GM21515 (cell line): ENCODE data around the gene SEMA4B.
A peak's percentile ranks its signal among the peaks of the same experiment; 100 is the strongest.
"Not testable (repeated sequence)": the region's sequence is repeated elsewhere in the genome, so short reads cannot be mapped to it uniquely, and the experiment has no call there.

ENCODE experiments used
- ATAC-seq: cut with Tn5 transposase; IDR thresholded peaks from one replicate; pipeline ENCODE4 v1.9.1; 2021; ENCODE audit not compliant: unreplicated experiment

Gene SEMA4B

DNA sequence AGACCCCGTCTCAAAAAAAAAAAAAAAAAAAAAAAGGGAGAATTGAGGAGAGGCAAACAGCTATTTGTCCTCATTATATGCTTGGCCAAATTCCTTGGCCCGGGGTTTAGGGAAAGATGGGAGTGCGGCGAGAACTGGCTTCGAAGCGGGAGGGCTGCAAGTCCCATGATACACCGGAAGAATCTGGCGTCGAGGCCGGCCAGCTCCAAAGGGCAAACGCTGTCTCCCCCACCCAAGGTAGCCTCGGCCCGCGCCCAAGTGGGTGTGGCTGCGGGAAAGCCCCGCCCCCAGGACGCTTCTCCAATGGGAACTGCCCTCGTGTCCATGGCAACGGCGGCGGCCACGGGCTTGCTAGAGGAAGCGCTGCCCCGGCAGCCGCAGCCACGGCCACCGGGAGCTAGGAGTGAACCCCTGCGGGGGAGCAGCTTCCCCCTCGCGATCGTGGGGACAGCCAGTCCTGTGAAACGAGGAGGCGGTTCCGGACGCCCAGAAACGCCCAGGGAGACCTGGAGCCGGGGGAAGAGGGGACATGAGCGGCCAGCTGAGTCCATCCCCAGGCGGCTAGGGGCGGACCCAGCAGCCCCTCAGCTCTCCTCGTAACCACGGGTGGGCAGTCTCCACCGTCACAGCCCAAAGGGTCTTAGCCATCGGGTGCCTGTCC, 48.2 kb downstream of the SEMA4B start, which contains the start of gene TTLL13:
Gene TTLL13, plus strand, starts transcription at position 354 of the 661 bp plus-strand sequence. CDS start 1,075 bp downstream, outside the sequence.
- no peak for ATAC-seq

DNA sequence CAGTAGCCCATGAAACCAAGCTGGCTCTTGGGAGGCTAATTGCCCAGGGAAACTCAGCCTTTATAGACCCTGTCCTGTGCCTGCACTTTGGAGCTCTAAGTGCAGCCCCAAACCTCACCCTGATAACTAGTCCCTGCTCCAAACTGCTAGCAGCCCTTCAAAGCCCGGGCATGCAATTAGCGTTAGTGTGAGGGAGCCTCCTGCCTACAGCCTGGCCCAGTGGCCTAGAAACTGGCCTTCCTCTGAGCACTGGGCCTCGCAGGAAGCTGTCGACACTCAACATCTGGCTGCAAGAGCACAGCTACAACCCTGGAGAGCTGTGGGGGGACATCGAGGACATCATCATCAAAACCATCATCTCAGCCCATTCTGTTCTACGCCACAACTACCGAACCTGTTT, 56.6 kb downstream of the SEMA4B start:
- ATAC-seq = no peak

DNA sequence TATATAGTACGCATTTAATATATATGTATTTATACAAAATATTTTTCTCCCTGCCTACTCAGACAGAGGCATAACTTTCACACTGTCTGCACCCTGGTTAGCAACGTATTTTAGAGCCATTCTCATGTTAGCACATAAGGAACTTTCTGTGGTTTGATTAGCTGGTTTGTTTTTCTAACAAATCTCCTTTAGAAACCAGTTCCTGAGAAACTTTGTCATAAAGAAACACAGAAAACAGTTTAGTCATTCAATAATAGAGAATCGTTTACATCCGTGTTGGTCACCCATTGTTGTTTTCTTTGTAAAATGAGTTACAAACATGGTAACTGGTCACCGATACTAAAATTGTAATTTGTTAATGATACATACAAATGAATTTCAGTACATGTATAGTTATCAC, 58.4 kb downstream of the SEMA4B start:
- ATAC-seq = peak; percentile 74

DNA sequence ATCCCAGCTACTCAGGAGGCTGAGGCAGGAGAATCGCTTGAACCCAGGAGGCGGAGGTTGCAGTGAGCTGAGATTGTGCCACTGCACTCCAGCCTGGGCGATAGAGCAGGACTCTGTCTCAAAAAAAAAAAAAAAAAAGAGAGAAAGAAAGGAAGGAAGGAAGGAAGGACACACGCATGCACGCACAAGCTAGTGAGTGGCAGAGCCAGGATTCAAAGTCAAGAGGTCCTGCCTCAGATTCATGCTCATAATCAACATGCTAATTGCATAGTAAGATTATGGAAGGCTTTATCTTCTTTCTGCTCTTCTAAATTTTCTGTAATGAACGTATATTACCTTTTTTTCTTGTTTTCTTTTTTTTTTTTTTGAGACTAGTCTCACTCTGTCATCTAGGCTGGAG, 59.6 kb downstream of the SEMA4B start:
- ATAC-seq = not testable (repeated sequence)

GRCh38 chr15:90261811-90262210, 60.7 kb downstream of the SEMA4B start:
- no peak for ATAC-seq

DNA sequence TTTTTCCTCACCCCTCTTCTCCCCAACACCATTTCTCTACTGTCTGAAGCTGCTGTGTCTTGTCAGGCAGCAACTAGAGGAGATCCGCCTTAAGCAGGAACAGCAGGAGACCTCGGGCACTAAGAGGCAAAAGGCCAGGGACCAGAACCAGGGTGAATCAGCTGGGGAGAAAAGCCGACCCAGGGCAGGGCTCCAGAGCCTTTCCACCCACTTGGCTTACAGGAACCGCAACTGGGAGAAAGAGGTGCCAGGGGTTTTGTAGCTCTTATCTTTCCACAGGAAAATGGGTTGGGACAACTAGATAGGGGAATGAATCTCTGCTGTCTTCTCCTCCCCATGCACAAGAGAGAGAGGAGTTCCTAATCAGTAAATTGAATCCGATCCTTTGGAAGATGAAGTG, 61.3 kb downstream of the SEMA4B start:
- no peak for ATAC-seq

GRCh38 chr15:90264671-90265070, 63.5 kb downstream of the SEMA4B start:
- no peak for ATAC-seq

GRCh38 chr15:90265271-90266060, 64.3 kb downstream of the SEMA4B start, which contains the start of gene NGRN:
Gene NGRN, plus strand, starts transcription at chr15:90265672. Its CDS starts 41 bp downstream, at chr15:90265713.
- peak; percentile 89 for ATAC-seq

DNA sequence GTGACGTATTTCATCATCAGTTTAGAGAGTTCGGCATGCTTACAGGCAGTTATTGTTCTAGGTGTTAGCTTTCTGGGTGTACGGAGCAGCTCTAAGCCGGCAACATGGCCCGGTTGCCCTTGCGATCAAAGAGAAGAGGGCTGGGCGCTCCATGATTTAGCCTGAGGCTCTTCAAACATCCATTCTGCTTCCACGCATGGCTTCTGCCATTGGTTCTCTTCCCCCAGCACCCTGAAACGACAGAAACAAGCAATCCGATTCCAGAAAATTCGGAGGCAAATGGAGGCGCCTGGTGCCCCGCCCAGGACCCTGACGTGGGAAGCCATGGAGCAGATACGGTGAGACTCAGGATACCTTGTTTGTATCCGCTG, 64.9 kb downstream of the SEMA4B start:
- ATAC-seq = peak; percentile 6

DNA sequence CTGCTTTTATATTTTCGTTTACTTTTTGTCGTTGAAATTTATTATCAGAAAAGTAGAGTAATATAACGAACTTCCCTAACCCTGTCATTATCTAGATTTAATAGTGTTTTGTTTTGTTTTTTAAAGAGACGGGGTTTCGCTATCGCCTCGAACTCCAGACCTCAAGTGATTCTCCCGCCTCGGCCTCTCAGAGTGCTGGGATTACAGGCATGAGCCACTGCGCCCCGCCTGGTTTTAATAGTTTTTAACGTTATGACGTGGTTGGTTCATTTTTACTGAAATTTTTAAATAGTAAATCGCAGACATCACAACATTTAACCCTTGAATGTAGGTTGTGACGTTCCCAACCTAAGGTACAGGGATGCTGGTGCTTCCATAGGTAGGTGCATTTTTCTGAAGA, 65.4 kb downstream of the SEMA4B start:
- no peak for ATAC-seq

DNA sequence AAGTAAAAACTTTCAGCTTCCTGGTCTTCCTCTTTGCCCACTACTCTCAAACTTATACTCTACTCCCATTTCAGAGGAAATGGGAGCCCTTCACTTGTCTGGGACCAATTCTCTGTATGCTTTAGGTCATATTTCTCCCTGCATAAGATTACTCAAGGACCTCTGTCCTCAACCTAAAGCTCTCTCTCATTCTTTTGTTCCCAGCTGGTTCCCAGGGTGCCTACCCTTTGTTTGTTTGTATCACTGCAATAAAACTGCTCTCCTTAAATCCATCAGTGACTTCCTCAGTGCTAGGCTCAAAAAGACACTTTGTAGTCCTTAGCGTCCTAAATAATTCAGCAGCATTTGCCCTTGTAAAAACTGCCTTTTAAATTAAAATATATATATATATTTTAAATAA, 67.3 kb downstream of the SEMA4B start:
- ATAC-seq = no peak

DNA sequence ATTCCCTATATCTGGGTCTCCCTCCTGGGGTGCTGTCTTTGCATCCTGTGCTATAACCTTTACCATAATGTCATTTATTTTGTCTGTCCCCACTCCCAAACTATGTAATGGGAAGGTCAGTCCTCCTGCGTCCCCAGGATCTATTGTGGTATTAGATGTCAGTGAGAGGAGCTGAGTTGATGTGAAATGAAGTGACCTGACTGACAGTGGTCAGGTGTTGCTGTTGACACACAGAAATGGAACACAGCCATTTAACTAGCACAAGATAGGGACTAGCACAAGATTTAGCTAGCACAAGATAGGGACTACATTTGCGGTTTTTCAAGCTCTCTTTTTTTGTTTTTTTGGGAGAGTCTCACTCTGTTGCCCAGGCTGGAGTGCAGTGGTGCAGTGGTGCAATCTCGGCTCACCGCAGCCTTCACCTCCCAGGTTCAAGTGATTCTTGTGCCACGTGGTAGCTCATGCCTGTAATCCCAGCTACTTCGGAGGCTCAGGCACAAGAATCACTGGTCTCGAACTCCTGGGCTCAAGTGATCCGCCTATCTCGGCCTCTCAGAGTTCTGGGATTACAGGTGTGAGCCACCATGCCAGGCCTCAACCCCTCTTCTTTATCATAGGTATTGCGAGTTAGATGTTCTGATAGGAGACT, 69.5 kb downstream of the SEMA4B start:
- no peak for ATAC-seq

DNA sequence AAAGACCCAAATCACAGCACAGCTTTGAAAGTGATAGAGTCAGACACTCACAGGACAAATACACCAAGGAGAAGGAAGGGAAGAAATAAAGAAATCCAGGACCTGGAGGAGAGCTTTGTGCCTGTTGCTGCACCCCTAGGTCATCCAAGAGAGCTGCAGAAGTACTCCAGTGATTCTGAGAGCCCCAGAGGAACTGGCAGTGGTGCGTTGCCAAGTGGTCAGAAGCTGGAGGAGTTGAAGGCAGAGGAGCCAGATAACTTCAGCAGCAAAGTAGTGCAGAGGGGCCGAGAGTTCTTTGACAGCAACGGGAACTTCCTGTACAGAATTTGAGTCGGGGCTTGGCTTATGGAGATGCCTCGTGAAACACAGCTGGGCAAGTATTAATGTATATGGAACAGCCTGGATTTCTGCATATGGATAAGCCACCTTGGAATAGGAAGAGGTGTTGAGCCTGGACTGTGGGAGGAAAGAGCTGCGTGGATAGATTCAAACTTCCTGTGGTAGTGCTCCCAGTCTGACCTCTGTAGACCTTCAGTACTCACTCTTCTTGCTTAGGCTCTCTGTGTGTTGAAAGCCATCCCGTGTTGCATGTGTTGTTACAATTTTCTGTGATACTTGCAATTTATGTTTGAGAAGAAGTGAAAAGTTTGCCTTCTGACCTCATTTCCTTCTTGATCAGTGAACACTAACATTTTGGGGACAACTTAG, 70.5 kb downstream of the SEMA4B start:
- ATAC-seq = no peak

DNA sequence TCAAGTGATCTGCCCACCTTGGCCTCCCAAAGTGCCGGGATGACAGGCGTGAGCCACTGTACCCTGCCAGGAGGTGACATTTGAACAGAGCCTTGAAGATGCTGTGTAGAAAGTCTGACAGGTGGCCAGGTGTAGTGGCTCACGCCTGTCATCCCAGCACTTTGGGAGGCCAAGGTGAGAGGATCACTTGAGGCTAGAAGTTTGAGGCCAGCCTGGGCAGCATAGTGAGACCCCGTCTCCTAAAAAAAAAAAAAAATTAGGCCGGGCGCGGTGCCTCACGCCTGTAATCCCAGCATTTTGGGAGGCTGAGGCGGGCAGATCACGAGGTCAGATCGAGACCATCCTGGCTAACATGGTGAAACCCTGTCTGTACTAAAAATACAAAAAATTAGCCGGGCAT, 77.3 kb downstream of the SEMA4B start:
- not testable (repeated sequence) for ATAC-seq
